Fibroblast of skin of right quadriceps (primary cell): ENCODE data around the gene ALOX12B.
"Not testable (repeated sequence)": the region's sequence is repeated elsewhere in the genome, so short reads cannot be mapped to it uniquely, and the experiment has no call there.

Source experiments
- DNase-seq: peaks from one replicate; pipeline ENCODE4 v3.0.0-alpha.2; 2013

Gene ALOX12B

DNA sequence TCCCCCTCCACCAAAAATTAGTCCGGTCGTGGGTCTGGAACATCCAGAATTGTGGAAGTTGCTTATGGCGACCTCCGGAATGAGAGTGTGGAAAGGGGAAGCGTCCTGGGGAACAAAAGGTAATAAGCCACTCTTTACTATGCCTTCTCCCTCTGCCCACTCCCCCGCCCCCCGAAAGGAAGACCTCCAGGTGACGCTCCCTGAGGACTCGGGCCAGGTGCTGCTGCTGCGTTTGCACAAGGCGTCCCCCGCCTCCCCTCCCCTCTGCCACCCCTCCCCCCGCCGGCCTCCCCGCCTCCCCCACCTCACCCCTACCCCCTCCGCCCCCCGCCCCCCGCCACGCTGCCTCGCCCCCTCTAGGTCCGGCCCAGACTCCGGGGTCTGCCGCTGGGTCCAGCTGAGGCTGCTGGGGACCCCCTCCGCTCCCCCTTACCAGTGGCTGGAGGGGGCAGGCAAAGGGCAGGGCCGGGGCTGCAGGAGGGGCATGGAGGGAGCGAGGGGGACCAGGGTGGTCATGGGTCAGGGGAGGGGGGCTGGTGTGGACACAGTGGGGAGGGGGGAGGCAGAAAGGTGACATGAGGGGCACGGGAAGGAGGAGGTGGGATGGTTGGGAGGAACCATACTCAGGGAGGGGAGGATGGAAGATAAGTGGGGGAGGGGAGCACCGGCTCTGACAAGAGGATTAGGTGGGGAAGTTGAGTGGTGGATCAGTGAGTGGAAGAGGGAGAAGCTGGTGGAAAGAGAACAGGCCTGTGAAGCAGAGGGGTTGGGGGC, 23.6 kb downstream of the ALOX12B start:
- no peak for DNase-seq

DNA sequence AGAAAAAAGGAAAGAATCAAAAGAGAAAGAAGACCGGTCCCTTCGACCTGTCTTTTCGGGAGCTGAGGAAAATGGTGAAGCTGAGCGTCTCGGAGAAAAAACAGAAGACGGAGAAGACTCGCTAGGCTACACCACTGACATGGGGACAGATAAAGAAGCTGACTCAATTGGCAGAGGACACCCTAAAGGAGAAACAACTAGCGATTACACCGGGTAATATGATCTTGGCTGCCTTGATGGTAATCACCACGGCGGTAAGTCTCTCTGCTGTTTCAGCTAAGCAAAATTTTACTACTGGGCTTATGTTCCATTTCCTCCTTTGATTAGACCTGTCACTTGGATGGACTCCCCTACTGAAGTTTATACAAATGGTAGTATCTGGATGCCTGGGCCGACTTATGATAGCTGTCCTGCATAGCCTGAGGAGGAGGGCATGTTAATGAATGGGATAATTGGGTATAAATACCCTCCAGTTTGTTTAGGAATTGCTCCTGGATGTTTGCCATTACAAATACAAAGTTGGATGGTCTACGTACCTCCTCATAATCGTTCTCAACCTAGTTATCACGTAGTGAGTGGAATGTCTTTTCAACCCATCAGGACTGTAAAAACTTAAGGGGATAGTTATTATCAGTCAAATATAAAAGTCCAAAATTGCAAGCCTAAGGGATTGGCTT, 24.6 kb downstream of the ALOX12B start:
- no peak for DNase-seq

DNA sequence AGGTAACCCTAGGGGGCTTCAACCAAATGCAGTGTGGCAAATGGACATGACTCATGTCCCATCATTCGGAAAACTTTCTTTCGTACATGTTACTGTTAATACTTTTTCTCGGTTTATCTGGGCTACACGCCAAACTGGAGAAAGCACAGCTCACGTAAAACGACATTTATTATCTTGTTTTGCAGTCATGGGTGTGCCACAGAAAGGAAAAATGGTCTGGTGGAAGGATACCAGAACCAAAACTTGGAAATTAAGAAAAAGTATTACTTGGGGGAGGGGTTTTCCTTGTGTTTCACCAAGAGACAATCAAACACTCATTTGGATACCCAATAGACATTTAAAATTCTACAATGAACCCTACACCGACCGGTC, 25.1 kb downstream of the ALOX12B start:
- DNase-seq = no peak

DNA sequence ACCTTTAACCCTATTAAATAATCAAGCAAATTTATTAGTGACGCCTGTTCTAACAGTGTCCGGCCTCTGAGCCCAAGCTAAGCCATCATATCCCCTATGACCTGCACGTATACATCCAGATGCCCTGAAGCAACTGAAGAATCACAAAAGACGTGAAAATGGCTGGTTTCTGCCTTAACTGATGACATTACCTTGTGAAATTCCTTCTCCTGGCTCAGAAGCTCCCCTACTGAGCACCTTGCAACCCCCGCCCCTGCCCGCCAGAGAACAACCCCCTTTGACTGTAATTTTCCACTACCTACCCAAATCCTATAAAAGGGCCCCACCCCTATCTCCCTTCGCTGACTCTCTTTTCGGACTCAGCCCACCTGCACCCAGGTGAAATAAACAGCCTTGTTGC, 25.7 kb downstream of the ALOX12B start:
- DNase-seq = not testable (repeated sequence)

DNA sequence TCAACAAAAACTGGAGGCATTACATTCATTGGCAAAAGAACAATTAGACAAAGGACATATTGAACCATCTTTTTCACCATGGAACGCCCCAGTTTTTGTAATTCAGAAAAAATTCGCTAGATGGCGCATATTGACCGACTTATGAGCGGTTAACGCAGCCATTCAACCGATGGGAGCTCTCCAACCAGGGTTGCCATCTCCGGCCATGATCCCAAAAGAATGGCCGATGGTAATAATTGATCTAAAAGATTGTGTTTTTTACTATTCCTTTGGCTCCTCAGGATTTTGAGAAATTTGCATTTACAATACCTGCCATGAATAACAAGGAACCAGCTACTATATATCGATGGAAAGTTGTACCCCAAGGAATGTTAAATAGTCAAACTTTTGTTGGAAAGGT, 27.2 kb downstream of the ALOX12B start:
- DNase-seq = peak; percentile 63

DNA sequence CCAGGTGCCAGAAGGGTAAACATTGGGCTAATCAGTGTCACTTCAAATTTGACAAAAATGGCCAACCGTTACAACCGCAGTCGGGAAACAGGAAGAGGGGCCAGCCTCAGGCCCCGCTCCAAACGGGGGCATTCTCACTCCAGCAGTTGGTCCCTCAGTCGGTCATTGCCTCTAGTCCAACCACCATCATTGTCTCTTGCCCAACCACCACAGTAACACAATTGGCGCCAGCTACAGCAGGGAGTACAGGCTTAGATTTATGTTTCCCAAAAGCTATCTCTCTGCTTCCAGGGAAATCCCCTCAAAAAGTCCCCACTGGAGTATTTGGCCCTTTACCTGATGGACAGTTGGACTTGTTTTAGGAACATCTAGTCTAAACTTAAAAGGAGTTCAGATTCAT, 28.4 kb downstream of the ALOX12B start:
- DNase-seq = no peak

DNA sequence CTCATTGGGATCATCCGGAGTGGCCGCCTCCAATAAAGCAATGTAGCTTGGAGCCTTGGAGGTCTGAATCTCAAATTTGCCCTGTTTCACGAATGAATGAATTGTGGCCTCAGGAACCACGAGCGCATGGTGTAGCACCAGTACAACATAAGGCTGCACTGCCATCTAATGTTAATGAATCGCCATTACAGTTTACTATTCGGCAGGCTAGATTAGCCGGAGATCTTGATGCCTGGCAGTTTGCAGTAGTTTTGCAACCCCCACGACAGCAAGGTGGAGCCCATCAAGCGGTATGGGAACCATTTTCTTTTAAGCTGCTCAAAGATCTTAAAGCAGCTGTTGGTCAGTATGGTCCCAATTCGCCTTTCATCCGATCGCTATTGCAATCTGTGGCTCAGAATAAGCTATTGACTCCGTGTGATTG, 29.8 kb downstream of the ALOX12B start:
- peak; percentile 71 for DNase-seq

DNA sequence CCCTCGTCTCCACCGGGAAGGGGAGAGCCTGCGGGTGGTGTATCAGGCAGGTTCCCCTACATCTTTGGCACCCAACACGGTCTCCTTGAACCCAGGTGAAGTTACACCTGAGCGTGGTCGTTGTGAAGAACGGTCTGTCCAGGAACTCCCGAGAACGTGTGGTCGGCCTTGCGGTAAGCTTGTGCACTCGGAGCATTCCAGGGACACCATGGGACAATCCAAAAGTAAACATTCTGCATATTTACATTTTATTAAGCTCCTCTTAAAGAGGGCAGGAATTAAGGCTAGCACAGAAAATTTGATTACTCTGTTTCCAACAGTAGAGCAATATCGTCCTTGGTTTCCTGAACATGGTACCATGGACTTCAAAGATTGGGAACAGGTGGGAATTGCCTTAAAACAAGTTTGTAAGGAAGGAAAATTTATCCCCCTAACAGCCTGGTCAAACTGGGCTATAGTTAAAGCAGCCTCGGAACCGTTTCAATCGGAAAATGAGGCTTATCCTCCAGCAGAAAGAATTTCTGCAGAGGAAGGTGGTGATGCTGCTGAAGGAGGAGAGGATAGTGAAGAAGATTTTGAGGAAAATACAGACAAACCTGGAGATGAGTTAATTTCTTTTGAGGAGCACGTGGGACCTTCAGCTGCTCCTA, 30.4 kb downstream of the ALOX12B start:
- no peak for DNase-seq

DNA sequence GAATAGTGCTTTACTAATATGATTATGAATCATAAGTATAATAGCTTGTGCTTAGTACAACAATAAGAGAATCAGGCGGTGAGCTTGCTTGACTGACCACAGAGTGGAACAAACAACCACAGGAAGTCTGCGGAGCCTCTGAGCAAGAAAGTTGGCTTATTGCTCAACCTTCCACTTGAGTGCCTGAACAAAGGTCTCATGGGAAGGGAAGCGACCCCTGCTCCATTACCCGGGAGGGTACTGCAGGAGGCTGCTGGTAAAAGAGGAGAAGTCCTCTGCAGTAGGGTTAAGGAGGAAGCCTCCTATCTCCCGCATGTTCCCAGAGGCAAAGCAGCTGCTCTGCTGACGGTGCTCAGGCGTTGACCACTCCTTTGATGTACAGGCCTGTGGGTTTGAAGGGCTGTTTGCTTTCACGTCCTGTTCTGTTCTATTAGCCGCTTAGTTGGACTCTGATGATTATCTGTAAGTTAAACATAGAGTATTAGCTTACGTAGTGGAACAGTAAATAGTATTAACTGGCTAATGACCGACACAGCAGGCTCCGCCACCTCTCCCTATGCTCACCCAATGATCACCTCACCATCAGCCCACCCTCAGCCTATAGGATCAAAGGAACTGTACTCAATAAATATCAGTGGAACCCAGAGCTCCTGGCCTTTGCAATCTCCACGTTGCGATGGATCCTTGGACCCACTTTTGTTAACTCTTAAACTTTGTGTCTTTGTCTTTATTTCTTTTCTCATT, 31.1 kb downstream of the ALOX12B start:
- DNase-seq = peak; percentile 49

DNA sequence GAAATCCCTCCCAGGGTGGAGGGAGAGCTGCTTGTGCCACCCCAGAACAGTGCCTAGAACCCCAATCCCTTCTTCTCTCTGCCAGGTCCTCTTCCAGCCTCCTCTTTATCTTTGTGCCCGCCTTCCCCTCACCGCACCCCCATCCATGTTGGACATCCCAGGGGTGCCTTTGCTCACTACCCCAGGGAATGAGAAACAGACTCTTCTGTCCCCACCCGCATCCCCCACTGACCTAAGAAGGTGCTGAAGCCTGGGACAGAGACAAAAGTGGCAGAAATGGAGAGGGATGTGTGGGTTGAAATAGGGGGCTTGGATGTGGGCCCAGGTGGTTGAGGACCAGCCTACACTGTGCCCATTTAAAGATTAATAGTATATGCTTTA, 31.7 kb downstream of the ALOX12B start:
- no peak for DNase-seq

DNA sequence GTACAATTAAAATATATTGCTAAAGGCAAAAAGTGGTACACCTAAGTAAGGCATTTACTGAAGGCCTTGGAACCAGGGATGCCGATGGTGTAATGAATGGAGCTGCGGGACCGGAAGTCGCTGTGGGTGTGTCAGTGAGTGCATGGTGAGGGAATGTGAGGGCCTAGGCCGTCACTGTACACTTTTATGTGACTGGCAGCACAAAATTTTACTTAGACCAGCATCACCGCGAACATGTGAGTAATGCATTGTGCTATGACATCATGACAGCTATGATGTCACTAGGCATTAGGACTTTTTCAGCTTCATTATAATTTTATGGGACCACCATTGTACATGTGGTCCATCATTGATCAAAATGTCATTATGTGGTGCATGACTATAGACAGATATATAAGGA, 33.9 kb downstream of the ALOX12B start:
- DNase-seq = no peak

DNA sequence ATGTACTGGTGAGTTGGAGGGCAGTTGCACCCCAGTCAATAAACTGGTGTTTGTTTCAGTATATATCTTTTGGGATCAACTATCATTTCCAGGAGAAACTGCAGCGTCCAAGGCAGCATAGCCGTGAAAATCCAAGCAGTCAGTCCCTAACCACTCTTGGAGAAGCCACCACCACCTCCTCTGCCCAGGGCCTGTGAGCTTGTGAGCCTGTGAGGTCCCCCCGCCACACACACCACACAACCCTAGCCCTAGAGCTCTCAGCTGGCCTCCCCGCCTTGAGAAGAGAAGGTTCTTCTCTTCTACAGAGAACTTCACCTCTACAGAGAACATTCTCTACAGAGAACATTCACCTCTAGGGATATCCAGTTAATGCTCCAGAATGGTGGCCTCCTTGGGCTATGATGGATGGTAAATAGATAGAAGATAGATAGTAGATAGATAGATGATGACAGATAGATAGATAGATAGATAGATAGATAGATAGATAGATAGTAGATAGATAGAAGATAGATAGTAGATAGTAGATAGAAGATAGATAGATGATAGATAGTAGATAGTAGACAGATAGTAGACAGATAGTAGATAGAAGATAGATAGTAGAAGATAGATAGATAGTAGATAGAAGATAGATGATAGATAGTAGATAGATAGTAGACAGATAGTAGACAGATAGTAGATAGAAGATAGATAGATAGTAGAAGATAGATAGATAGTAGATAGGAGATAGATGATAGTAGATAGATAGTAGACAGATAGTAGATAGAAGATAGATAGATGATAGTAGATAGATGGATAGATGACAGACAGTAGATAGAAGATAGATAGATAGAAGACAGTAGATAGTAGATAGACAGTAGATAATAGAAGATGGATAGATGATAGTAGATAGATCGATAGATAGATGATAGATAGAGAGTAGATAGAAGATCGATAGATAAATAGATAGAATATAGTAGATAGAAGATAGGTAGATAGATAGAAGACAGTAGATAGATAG, 35.0 kb downstream of the ALOX12B start:
- no peak for DNase-seq

DNA sequence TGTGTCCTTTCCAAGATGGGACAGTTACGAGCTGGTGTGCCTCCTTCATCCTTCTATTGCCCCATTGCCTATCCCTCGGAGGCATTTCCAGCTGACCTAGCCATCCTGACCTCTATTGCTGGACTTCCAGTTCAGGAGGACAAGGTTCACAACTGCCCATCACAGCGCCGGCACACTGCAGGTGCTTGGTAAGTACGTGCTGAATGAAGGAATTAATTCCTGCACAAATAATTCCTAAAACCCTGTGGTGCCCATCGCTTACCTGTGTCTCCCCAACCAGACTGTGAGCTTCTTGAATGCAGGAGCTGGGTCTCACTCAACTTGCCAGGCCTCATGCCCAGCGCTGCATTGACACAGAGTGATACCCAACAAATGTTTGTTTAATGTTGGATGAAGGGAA, 35.7 kb downstream of the ALOX12B start:
- no peak for DNase-seq

DNA sequence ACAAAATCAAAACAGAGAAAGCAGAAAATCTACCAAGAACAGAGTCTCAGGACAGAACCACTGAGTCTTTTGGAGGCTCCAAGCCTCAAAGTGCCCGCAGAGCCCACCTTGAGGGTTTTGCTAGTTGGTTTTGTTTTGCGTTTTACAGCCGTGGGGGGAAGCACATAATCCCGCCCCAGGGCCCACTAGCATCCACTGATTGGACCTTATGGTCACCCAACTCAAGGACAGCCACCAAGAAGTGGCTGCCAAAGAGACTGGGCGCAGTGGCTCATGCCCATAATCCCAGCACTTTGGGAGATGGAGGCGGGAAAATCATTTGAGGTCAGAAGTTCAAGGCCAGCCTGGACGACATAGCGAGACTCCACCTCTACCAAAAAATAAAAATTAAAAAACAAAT, 38.8 kb downstream of the ALOX12B start:
- DNase-seq = no peak

DNA sequence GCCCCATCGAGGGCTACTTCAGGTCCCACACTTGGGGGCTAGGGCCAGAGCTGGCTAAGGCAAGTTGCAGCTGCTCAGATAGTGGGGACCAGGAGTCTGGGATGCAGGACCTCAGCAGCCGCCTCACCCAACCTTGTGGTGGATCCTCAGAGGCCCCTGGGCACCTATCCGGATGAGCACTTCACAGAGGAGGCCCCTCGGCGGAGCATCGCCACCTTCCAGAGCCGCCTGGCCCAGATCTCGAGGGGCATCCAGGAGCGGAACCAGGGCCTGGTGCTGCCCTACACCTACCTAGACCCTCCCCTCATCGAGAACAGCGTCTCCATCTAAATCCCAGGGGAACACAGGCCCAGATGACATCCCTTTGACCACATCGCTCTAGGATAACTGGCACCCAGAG, 39.3 kb downstream of the ALOX12B start:
- DNase-seq = no peak

DNA sequence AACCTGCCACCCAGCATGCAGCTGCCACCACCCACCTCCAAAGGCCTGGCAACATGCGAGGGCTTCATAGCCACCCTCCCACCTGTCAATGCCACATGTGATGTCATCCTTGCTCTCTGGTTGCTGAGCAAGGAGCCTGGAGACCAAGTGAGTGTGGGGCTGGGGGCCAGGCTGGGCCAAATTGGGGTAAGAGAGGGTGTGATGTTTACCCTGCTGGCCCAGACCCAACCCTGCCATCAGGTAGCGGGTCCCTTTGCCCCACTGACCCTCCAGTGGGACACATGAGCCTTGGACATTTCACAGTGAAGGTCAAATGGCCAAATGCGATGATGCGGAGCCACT, 39.8 kb downstream of the ALOX12B start:
- no peak for DNase-seq

DNA sequence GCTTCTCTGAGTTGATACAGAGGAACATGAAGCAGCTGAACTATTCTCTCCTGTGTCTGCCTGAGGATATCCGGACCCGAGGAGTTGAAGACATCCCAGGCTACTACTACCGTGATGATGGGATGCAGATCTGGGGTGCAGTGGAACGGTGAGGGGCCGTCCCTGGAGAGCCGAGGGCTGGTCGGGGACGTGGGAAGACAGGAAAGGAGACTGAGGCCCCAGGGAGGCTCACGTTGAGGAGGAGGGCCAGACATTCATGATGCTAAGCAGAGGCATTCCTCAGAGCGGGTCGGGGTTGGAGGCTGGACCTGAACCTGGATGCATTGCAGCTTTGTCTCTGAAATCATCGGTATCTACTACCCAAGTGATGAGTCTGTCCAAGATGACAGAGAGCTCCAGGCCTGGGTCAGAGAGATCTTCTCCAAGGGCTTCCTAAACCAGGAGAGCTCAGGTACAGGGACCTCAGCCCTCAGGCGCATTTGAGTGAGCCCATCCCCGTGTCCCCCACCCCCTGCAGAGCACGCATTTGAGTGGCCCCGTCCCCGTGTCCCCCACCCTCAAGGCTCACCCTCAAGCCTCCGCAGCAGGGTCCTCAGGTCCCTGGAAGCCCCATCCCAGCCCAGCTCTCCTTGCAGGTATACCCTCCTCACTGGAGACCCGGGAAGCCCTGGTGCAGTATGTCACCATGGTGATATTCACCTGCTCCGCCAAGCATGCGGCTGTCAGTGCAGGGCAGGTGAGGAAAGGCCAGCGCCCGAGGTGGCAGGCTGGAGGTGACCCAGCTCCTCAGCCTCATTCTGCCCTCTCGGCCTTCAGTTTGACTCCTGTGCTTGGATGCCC, 40.4 kb downstream of the ALOX12B start:
- no peak for DNase-seq

DNA sequence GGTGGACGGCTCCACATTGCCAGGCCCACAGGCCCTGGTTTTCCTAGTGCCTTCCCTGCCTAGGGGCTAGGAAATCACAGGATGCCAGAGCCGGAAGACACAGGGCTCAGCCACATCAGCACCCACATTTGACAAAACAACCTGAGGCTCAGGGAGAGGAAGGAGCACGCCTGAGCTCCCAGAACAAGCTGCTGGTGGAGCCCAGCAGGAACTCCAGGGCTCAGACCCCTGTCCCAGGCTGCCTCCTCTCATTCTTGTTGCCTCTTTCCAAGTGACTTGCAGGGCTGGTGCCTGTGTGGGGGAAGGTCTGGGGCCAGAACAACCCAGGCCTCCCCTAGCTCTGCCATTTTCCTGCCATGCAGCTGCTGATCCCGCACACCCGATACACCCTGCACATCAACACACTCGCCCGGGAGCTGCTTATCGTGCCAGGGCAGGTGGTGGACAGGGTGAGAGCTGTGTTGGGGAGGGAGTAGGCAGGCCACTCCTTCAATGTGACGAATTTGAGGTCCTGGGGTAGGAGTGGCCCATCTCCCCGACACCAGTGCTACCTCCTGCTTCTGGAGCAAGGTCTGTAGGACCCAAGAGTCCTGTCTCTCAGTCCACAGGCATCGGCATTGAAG, 41.1 kb downstream of the ALOX12B start:
- no peak for DNase-seq

DNA sequence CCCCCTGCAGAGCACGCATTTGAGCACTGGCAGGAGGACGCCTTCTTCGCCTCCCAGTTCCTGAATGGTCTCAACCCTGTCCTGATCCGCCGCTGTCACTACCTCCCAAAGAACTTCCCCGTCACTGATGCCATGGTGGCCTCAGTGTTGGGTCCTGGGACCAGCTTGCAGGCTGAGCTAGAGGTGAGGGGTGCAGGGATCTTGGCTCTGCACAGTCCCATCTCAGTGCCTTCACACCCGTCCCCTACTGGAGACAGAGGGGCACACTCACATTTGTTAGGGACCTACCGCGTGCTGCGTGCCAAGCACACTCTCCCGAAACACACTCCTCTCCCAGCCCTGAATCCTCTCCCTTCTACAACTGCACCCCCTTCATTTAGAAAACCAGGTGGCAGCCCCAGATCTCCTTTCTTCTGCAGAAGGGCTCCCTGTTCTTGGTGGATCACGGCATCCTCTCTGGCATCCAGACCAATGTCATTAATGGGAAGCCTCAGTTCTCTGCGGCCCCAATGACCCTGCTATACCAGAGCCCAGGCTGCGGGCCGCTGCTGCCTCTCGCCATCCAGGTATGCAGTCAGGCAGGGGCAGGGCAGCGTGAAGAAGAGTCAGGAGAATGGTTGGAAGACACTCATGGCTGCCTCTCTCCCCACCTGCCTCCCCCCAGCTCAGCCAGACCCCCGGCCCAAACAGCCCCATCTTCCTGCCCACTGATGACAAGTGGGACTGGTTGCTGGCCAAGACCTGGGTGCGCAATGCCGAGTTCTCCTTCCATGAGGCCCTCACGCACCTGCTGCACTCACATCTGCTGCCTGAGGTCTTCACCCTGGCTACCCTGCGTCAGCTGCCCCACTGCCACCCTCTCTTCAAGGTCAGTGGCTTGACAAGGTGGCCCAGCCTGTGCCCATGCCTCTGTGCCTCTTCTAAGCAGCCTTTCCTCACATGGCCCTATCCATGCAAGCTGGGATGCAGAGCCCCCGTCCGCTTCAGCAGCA, 42.4 kb downstream of the ALOX12B start:
- DNase-seq = no peak

DNA sequence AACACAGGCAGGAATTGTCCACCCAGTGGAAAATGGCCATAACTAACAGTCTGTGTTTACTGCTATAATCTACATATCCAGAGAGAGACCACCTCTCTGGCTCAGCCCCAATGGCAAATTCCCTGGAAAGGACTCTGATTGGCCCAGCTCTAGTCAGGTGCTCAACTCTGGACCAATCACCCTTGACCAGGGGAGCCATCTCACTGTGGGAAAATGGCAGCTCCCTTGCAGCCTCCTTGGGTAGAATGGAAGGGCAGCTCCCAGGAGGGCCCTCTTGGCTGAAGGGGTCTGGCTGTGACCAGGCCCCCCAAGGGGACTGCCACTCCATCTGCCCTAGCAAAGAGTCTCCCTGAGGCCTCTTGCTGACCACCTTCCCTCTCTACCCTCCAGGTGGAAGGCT, 45.5 kb downstream of the ALOX12B start:
- no peak for DNase-seq
